NCI-H2171 treated with DMSO at 0.1 percent for 48 hours (cell line): ENCODE data around the gene SDK1.

Experiments used
- DNase-seq: peaks from one replicate; lab custom pipeline; 2025; lab: John Stamatoyannopoulos, UW

Gene SDK1

DNA sequence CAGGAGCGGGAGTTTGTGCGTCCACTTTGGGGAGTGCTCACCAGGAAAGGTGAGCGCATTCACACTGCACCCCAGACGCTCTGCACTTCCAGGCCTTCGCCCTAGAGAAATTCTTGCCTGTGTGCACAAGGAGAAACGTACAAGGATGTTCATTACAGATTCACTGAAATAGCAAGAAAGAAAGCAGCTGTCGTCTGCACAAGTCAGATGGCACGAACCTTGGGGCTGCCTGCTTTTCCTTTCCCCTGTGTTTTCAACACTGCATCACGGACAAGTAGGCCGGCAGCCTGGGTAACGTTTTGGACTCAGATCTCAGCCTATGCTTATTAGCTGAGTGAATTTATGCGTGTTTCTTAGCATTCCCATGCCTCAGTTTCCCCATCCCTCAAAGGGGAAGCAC is 834.2 kb downstream of the SDK1 start:
- no peak for DNase-seq

DNA sequence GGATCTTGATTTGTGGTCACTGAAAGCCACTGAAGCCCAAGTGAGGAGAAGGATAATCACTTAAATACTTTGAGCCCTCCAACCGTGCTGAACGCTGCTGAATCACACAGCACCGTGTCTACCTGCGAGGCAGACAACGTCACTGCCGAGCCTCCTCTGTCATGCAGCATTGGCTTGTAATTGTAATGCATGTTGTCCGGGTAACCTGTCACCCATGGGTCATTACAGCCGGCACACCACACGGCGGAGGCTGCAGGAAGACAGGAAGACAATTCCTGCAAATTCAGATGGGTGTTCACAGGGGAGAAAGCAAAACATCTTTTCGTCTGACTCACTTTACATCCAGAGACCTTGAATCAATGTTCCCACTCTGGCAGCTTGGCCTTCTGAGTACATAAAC is 835.0 kb downstream of the SDK1 start:
- no peak for DNase-seq

DNA sequence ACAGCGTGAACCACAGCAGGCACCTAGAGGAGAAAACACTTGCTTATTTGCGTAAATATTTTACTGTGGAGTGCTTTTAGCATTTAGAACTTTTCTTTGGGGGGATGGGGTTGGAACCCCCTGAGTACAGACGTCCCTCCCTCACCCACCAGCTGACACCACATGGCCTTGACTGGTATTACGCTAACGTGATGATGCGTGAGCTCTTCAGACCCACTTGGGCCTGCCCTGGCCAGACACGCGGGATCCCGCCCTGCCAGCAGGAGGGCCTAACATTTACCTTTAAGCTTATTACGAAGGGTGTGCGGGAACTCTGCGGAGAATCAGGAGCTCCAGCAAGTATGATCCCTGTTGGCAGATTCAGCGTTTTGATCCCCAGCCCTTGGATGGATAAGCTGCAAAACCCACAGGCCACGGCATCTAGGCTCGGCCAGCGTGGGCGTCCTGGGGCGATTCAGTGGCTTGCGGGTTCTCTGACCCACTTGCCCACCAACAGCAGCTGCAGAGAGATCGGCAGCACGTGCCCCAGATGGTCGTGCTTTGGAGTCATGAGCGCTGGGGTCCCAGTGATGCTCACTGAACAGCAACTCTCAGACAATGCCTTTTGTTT is 835.6 kb downstream of the SDK1 start:
- no peak for DNase-seq

DNA sequence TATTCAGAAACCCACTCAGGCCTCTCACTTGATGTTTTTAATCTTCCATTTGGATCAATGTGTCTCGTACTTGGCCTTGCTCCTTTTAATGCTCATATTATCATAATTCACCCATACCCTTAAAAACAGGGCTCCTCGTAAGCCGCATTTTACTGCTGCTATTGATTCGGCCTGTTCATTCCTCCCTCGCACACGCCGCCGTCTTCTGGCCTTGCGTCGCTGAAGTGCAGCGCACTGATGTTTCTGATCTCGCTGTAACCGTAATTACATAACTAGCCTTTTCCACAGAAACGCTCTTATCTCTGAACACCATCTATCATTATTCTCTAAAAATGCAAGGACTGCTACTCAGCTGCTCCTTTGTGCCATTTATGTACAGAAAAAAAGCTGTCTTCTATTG is 836.5 kb downstream of the SDK1 start:
- no peak for DNase-seq

DNA sequence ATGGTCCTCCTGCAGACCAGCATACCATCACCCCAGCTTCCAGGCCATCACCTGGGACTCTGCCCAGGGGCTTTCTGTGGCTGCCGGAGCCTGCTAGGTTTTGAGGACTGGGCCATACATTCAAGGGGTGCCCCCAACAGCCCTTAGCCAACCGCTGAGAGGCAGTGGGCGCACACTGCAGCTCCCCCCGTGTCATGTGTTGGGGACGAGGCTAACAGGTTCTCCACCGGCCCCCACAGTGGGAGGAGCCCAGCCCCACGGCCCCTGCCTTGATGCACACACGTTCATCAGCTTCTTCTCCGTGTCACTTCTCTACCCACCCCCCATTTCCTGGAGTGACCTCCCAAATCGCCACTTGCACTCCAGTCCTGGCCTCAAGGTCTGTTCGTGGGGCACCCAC is 837.8 kb downstream of the SDK1 start:
- DNase-seq, result no peak

DNA sequence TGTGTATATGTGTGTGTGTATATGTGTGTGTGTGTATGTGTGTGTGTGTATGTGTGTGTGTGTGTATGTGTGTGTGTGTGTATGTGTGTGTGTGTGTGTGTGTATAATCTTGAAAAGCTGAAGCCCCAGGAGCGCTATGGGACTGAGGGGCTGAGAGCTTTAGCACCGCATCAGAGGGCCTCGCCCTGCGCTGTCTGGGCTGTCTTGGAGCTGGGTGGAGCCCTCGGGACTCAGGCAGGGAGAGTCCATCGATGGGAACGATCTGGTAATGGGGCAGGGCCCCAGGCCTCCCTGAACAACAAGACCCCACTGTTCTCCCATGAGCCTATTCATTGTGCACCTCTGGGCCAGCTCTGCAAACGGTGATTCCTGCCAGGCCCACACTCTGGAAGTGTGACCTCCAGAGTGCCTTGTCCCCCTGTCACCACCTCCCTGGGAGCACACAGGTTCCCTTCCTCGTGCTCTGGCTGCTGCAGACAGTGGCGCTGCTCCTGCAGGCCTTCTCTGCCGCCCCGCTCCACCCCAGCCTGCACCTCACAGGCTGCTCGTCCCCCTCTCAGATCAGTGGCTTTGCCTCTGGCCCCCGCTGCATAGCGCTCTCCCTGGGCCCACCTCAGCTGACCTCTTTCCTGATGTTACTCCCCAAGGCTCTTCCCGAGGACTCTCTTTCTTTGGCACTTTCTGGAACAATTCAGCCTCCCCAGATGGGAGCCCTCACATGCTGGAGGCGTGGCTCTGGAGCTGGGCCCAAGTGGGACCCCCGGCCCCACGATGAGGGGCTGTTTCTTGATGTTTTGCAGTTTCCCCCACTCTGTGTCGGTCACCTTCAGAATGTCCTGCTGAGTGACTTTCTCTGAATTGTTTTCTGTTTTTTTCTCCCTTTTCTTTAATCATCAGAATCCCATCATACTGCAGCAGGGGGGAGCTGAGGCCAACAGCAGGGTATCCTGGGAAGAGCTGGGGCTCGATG is 838.9 kb downstream of the SDK1 start:
- no peak for DNase-seq

DNA sequence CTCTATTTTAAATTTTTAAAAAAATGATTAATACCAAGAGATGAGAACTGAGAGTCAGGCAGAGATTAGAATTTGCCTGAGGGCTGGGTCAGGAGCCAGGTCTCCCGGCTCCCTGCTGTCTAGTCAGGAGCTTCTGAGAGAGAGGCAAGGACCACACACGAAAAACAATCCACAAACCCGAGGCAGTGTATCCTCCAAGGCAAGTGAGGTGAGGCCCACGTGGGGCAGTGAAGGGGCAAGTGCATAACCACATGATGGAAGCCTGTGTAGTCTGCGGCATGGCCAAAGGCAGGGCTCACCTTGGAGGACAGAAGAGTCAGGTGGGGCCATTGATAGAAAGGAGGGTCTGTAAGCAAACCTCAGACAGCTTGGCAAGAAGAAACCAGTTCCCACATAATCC is 839.9 kb downstream of the SDK1 start:
- no peak for DNase-seq

DNA sequence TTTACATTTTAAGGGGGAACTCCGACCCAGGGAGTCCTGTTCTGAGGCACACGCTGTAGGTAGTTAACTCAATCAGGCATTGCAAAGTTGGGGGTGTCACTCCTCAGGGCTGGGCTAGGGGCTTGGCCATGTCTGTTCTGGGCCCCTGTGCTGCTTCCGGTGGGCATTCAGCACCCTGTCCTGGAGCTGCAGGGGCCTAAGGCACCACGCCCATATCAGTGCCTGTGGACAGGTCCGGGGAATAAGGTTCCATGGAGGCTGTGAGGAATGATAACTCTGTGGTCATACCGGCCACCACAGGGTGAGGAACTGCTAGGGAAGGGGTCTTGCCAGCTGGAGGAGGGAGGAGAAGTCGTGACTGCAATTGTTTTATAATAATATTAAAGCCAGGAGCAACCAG is 842.0 kb downstream of the SDK1 start:
- DNase-seq, result no peak

DNA sequence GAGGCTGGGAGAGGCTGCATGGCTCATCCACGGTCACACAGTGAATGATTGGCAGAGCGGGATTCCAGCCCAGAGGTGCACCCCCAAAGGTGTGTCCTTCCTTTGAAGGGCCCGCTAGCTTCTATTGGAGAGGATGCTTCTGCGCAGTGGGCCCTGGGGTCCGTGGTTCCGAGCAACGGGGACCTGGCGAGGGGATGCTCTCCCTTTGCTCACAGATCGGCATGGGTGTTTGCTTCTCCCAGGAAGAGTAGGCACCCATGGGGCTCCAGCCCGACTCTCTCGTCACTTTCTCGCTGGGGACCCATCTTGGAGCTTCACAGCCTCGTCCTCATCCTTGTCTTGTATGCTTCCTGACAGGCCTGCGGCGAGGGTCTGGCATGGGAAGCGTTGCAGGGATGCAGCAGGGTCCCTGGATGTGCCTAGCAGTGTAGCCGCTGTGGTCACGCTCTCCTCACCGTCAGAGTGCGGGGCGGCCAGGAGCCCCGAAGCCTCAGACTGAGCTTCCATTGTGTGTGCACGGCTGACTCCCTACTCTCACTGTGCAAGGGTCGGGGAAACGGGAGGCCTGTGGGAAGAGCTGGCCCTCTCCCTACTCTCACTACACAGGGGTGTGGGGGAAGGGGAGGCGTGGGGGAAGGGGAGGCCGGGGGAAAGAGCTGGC is 842.6 kb downstream of the SDK1 start:
- no peak for DNase-seq

DNA sequence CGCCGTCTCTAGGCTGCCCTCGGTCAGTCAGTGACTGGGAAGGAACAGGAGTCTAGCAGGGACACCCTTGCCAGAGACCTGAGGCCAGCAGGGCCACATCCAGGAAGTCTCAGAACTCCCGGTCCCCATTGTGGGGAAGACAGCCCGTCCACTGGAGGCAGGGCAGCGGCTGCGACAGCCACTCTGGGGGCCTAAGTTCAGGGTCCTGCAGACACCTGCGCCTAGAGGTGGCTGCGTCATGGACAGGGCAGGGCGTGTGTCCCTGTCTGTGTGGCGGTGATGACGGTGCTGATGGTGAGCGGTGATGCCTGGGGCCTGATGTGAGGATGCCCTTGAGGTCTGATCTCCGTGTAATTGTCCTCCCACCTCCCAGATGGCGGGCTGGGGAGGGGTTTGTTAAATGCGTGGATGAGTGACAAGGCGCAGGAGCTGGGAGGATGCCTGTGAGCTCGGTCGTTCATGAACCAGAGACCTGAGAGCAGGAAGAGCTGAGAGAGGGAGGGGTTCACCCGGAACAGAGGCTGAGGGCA is 843.2 kb downstream of the SDK1 start:
- no peak for DNase-seq

DNA sequence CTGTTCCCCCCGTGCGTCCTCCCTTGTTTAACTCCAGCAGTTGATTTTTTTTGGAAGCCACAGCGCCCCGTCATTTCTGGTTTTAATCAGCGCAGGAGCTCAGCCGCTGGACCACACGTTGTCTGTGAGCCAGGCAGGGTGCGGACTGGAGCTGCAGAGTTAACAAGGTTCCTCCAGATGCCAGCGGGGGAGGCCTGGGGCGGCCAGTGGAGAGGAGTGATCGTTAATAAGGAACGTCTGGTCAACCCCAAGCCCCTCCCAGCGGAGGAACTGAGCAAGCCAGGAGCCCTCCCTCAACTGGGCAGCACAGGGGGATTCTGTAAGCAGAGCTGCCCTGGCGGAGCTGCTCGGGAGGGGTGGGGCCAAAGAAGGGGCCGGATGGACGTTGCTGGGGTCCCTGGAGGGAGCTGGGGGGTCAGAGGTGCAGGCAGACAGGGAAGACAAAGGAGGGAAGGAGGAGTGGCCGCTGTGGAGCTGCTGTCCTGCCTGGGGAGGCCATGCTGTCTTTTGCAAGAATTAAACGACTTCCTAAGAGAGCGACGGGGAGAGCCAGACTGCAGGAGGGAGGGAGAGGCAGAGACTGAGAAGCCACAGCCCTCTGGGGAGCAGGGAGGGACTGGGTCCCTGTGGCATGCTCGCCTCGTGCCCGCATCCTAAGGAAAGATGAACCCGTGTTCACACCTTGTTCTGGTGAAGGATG is 843.9 kb downstream of the SDK1 start:
- no peak for DNase-seq

DNA sequence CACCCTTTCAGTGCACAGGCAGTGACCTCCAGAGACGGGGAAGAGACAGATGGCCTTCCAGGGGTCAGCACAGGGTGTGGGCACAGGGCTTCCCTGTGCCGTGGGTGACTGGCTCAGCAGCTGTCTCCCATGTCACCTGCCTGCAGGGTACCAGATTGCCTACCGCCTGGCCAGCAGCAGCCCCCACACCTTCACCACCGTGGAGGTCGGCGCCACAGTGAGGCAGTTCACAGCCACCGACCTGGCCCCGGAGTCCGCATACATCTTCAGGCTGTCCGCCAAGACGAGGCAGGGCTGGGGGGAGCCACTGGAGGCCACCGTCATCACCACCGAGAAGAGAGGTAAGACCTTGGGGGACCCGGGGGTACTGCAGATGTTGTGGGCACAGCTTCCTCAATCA is 844.5 kb downstream of the SDK1 start:
- DNase-seq, result no peak

DNA sequence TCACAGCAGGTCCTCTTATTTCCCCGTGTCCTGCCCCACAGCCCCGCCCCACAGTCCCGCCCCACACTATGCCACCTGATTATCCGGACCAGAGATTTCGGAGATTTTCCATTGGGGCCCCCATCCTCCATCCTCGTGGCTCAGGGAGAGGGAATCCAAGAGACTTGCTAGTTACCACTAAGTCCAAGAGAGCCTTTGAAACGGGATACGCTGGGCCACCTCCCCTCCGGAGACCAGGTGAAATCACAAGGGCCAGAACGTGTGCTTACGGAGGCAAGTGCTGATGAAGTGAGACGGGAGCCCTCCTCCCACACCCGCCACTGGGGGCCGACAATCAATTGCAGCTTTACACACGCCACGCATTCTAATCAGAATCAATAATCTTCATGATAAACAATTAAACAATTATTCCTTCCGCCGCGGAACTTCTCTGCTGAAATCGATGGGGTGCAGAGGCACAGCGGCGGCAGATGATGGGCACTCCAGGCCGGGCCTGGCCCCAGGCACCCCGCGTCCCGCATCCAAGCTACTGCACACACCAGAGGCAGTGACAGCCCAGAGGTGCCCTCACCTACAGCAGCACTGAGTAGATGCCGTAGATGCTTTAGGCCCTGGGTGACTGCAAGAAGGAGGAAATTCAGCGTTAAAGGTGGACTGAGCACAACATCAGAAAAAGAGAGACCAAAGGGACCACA is 847.0 kb downstream of the SDK1 start:
- DNase-seq, result no peak

DNA sequence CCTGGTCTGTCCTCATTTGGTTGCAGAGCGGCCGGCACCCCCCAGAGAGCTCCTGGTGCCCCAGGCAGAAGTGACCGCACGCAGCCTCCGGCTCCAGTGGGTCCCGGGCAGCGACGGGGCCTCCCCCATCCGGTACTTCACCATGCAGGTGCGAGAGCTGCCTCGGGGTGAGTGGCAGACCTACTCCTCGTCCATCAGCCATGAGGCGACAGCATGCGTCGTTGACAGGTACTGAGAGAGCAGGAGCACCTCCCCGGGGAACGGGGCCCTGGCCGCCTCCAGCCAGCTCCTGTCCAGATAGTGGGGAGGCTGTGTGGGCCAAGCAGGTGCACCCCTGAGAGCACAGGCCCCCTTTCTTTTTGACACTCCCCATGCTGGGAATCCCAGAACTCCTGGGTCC is 848.2 kb downstream of the SDK1 start:
- no peak for DNase-seq

DNA sequence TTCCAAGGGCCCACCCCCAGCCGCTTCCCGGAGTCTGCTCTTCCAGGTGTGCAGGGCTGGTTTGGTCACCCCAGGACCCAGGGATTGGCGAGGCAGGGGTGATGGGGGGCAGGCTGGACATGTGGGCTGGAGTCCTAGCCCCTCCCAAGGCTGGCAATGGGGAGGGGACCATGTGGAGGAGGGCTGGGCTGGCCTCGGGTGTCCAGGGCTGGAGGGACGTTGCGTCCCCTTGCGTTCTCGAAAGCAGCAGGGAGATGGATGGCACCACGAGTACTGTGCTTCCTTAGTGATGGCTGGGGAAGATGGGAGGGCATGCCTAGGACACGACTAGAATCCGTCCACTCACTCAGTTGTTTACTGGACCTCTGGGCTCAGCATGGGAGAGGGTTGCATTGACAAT is 848.6 kb downstream of the SDK1 start:
- no peak for DNase-seq

DNA sequence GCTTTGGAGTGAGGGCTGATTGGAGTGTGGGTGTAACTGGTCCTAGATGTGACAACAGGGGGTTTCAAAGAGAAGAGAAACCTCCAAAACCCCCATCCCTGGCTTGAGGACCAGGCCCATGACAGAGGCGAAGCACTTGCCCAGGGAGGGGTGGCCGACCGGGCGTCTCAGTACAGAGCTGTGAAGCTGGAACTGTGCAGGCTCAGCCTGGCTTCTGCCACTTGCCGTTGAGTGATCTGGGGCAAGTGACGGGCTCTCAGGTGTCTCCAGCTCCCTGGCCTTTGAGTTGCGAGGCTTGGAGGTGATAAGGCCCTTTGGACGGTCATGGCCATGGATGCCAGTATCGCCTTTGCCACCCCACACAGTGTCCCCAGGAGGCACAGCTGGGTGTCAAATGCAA is 849.7 kb downstream of the SDK1 start:
- no peak for DNase-seq

DNA sequence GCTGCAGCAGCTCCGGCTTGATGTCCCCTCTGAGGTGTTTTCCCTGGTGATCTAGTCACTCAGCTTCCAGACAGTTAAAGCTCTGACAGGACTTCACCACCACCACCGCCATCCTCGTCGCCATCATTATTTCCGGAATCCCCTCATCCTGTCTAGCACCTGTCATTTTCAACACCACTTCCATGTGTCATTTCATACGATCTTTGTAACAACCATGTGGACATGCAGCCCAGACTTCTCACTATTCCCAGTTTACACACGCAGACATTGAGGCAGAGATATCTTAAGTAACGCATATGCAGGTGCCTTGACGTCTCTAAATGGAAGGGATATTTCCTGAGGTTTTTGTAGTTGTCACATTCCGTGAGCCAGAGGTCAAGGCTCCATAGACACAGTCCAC is 850.5 kb downstream of the SDK1 start:
- no peak for DNase-seq

DNA sequence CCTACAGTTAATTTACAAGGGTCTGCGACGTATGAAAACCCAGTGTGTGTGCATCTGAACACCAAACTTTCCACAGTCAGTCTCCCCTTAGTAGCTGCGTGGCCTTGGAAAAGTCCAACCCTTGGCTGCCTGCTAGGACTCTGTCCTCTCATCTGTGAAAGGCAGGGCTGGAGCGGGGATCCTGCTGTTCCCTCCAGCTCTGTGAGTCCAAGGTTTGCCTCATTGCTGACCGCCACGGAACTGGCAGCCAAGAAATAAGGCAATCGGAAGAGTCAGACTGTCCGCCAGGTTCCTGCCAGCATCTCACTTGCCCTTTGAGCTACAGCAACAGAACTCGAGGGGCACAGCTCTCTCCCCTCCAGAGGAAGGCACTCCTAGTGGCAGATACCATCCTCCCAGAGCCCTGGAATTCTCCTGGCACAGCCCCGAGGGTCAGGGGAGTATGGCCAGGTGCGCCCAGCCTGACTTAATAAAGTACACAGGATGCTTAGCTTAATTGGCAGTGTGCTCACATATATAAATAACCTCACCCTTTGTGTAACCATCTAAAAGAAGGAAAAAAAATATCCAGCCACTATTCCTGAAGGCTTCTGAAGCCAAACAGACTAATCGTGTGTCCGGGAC is 851.0 kb downstream of the SDK1 start:
- DNase-seq, result no peak

DNA sequence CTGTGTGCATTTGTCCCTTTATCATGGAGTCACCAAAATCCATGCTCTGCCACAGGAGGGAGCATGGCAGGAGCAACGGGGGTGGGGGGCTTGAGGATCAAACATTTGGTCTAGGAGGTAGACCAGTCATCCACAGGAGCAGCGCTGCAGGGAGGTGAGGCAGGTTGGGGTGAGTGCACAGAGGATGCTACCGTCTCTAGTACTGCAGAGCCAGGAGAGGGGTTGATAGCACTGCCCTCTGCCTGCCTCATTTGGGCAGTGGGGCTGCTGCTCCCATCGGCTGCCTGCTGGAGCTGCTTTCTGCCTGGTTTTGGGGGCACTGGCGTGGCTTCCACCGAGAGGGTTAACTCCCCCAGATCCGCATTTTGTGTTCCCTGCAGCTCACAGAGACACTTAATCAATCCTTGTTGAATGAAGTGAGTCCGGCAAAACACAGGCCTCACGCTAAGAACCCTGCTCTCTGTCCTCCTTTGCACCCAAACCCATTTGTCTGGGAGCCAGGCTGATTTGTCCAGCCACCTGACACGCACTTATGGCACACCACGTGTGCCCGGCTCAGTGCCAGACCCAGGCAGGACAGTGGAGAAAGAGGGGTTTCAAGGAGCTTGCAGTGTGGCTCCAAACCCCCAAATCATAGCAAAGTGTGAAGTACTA is 854.0 kb downstream of the SDK1 start:
- DNase-seq, result no peak

DNA sequence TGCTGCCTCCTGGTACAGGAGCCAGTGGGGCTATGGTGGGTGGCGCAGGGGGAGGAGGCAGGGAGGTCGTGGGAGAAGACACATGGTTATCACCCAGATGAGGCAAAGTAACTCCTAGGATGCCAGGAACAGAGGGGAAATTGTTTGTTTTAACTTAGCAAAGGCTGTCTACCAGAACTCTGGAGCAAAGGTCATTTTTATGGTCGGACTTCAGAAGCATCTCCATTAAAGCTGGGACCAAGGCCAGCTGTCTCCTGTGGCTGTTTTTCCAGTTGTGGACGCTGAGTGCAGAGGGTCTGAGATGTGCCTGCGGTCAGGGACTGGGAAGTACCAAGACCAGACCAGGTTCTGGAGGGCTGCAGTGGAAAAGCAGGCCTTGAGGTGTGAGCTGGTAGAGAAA is 855.1 kb downstream of the SDK1 start:
- no peak for DNase-seq

DNA sequence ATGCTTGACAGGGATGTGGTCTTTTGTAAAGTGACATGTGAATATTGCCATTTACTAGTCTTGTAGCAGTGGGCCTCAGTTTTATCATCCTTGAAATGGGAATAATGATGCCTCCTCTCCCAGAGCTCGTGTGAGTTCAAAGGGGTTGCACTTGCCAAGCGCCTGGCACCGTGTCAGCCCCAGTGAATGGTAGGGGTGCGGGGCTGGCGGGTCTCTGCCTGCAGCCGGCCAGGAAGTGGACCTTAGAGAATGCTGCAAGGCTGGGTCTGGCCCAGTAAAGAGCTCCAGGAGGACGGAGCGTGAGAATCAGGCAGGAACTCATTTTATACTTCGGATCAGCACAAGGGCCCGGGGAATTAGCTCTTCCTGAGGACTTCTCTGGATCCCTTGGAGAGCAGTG is 856.6 kb downstream of the SDK1 start:
- DNase-seq, result no peak
